Measurements from ENCODE around the gene MTUS2. TPM values are rescaled to one million over a fixed set of nuclear protein-coding genes. Genes with fewer than 3 reads are reported as not detected.

Gene MTUS2
- total and polyA plus RNA-seq, 2 donors (not counting 3 experiments of a cell fraction or from before 2014, with no cell fraction given): not detected

- Histone ChIP-seq H3K4me3 (replicated peaks in 1 of 3; ENCODE audit: insufficient read depth in 1 of 3, low read depth in 1 of 3, low read length in 3 of 3) (no peak overlapping the region), H3K27me3 (ENCODE audit: control insufficient read depth in 2 of 2, insufficient read depth in 2 of 2, low read length in 2 of 2) (peaks cover 13 to 22% of the 10 kb centered on the region in 2 experiments), H2AFZ (ENCODE audit: low read depth, low read length) (no peak overlapping the region), H3K9me1 (replicated peaks; ENCODE audit: control insufficient read depth, extremely low read depth, insufficient read depth, low read length) (no peaks in the 10 kb centered on the region), H3K27ac (ENCODE audit: insufficient read depth, low read depth, low read length) (no peak overlapping the region), H3K9ac (replicated peaks; ENCODE audit: extremely low read depth, insufficient read depth, low read length) (no peak overlapping the region), H3K79me2 (ENCODE audit: control insufficient read depth, insufficient read depth, low read length) (no peaks in the 10 kb centered on the region), H3K4me1 (ENCODE audit: control insufficient read depth, extremely low read depth, insufficient read depth, low read length) (no peaks in the 10 kb centered on the region), H3K4me2 (ENCODE audit: insufficient read depth, low read length) (no peak overlapping the region), H3K9me3 (replicated peaks; ENCODE audit: control insufficient read depth, insufficient read depth, low read length) (no peaks in the 10 kb centered on the region), H3K36me3 (ENCODE audit: control insufficient read depth in 2 of 2, extremely low read depth in 1 of 2, insufficient read depth in 2 of 2, low read length in 2 of 2) (no peaks in the 10 kb centered on the region), H4K20me1 (replicated peaks; ENCODE audit: control insufficient read depth, extremely low read depth, insufficient read depth, low read length) (no peaks in the 10 kb centered on the region)
- no peak for DNase-seq (ENCODE audit: low read depth, low spot score)
- TF ChIP-seq, protein P1, sequence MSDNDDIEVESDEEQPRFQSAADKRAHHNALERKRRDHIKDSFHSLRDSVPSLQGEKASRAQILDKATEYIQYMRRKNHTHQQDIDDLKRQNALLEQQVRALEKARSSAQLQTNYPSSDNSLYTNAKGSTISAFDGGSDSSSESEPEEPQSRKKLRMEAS (IDR thresholded peaks at IDR 0.05; ENCODE audit: insufficient read depth, insufficient read length): no peak
- TF ChIP-seq GATA2 (IDR thresholded peaks at IDR 0.05; ENCODE audit: insufficient read depth, insufficient read length, low read depth, low read length) (no peak), EZH2 (IDR thresholded peaks at IDR 0.05; ENCODE audit: borderline replicate concordance, low read depth, low read length, severe bottlenecking) (no peak), POLR2AphosphoS5 (IDR thresholded peaks at IDR 0.05; ENCODE audit: insufficient read depth, low read depth, low read length) (no peak), JUN (IDR thresholded peaks at IDR 0.05; ENCODE audit: borderline replicate concordance, insufficient read depth, insufficient read length, low read depth) (no peak), FOS (IDR thresholded peaks at IDR 0.05; ENCODE audit: borderline replicate concordance, insufficient read depth, low read length) (no peak), MYC (IDR thresholded peaks at IDR 0.05; ENCODE audit: low read depth, low read length) (no peak), POLR2A (IDR thresholded peaks at IDR 0.05; ENCODE audit: low read depth, low read length) (no peak)
- TF ChIP-seq, protein P2, sequence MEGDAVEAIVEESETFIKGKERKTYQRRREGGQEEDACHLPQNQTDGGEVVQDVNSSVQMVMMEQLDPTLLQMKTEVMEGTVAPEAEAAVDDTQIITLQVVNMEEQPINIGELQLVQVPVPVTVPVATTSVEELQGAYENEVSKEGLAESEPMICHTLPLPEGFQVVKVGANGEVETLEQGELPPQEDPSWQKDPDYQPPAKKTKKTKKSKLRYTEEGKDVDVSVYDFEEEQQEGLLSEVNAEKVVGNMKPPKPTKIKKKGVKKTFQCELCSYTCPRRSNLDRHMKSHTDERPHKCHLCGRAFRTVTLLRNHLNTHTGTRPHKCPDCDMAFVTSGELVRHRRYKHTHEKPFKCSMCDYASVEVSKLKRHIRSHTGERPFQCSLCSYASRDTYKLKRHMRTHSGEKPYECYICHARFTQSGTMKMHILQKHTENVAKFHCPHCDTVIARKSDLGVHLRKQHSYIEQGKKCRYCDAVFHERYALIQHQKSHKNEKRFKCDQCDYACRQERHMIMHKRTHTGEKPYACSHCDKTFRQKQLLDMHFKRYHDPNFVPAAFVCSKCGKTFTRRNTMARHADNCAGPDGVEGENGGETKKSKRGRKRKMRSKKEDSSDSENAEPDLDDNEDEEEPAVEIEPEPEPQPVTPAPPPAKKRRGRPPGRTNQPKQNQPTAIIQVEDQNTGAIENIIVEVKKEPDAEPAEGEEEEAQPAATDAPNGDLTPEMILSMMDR (IDR thresholded peaks at IDR 0.05; ENCODE audit: extremely low read depth in 1 of 2, insufficient read depth in 1 of 2, low read depth in 1 of 2, low read length in 2 of 2): no peak
- ChIA-PET CTCF (no interaction called here), POLR2A (no interaction called here)
- dilution Hi-C loops (cut with MboI; ENCODE audit: extremely low pct_ligation_motif_present, low sequenced_read_pairs) (no loop called here), intact Hi-C loops (cut with micrococcal nuclease) (no loop called here)
- FAIRE-seq: no peak
- BruUV-seq (replicated peaks): no TSS peak
Measured at GRCh38 chr13:29423050-29423449, 602.9 kb downstream of the MTUS2 start.
